Stimulated activated naive CD8-positive, alpha-beta T cell treated with anti-CD3 and anti-CD28 coated beads, Interleukin-15, Interleukin-2, amounts not matched to agents 100 U/mL and 50 U/mL, for 24 hours (primary cell): ENCODE measurements around the gene PGR.

Experiments
- ATAC-seq: fragments of 150-1000 bp; cut with Tn5 transposase; one replicate; pipeline ENCODE4 v1.10.0; 2021
- DNase-seq: peaks from one replicate; pipeline ENCODE4 v3.0.0; 2021

PGR gene

GRCh38 chr11:101129203-101129943 is at the start of gene PGR:
Gene PGR (minus strand): TSS chr11:101129813. CDS start chr11:101129070, 743 bp downstream.
- no peak for ATAC-seq
- no peak for DNase-seq

- no peak for ATAC-seq
- DNase-seq: no peak
Observed at GRCh38 chr11:101176381-101176780, 46.8 kb upstream of the PGR start.

- no peak for DNase-seq
- ATAC-seq: no peak
Observed at GRCh38 chr11:101169944-101170343, 40.3 kb upstream of the PGR start.

GRCh38 chr11:101166038-101166437 is 36.4 kb upstream of the PGR start:
- DNase-seq (no peak), ATAC-seq (no peak)

GRCh38 chr11:101158119-101158518 is 28.5 kb upstream of the PGR start:
- ATAC-seq: no peak
- no peak for DNase-seq

GRCh38 chr11:101138245-101138930 is 8.8 kb upstream of the PGR start:
- DNase-seq: no peak
- ATAC-seq: no peak

- no peak for ATAC-seq
- no peak for DNase-seq
Observed at GRCh38 chr11:101133190-101133589, 3.6 kb upstream of the PGR start.

GRCh38 chr11:101128571-101129202 is 926 bp downstream of the PGR start:
- DNase-seq (no peak), ATAC-seq (no peak)

- ATAC-seq: no peak
- DNase-seq: peak; percentile 2
Observed at GRCh38 chr11:101127699-101128570, 1.7 kb downstream of the PGR start.

GRCh38 chr11:101127197-101127698 is 2.4 kb downstream of the PGR start:
- ATAC-seq (no peak), DNase-seq (no peak)

GRCh38 chr11:101126551-101127196 is 2.9 kb downstream of the PGR start:
- DNase-seq (no peak), ATAC-seq (no peak)

- DNase-seq (no peak), ATAC-seq (no peak)
Observed at GRCh38 chr11:101115671-101116160, 13.9 kb downstream of the PGR start.

GRCh38 chr11:101113540-101113939 is 16.1 kb downstream of the PGR start:
- ATAC-seq (no peak), DNase-seq (no peak)

- DNase-seq (no peak), ATAC-seq (no peak)
Observed at GRCh38 chr11:101104716-101105115, 24.9 kb downstream of the PGR start.

GRCh38 chr11:101103433-101103832 is 26.2 kb downstream of the PGR start:
- DNase-seq: no peak
- no peak for ATAC-seq

- no peak for DNase-seq
- ATAC-seq: no peak
Observed at GRCh38 chr11:101100601-101101000, 29.0 kb downstream of the PGR start.

- ATAC-seq: no peak
- no peak for DNase-seq
Observed at GRCh38 chr11:101096036-101096704, 33.4 kb downstream of the PGR start.

GRCh38 chr11:101091781-101092180 is 37.8 kb downstream of the PGR start:
- ATAC-seq (no peak), DNase-seq (no peak)

- no peak for DNase-seq
Observed at GRCh38 chr11:101090679-101091270, 38.8 kb downstream of the PGR start.

GRCh38 chr11:101083335-101083734 is 46.3 kb downstream of the PGR start:
- no peak for ATAC-seq
- no peak for DNase-seq

More at GRCh38 chr11:101090679-101091270, 38.8 kb downstream of the PGR start:
- no peak for ATAC-seq
